Measurements from ENCODE around the gene NTM. TPM values are rescaled to one million over a fixed set of nuclear protein-coding genes. Genes with fewer than 3 reads are reported as not detected.

Gene NTM
- total RNA-seq, 6 donors from 2014 or later: 4.1 to 151 (median 115) TPM

GRCh38 chr11:132186699-132187098, 816.3 kb downstream of the NTM start:
- no peak for TF ChIP-seq CTCF (IDR thresholded peaks at IDR 0.05)
- no peak for TF ChIP-seq POLR2AphosphoS5 (IDR thresholded peaks at IDR 0.05)
- no peak for TF ChIP-seq EP300 (IDR thresholded peaks at IDR 0.05)
- TF ChIP-seq POLR2A (IDR thresholded peaks at IDR 0.05): no peak
- Histone ChIP-seq H3K4me1 (no peaks in the 10 kb centered on the region), H3K27me3 (no peaks in the 10 kb centered on the region), H3K9me3 (no peaks in the 10 kb centered on the region), H3K36me3 (no peaks in the 10 kb centered on the region), H3K27ac (no peak overlapping the region), H3K4me3 (no peak overlapping the region)
- ATAC-seq (ENCODE audit: low FRiP score in 2 of 2) (no peak), DNase-seq (no peak)
- WGBS, 2 donors: 62 to 68% methylated on average over 6 of the region's 6 CpGs

- TF ChIP-seq EP300 (IDR thresholded peaks at IDR 0.05) (no peak), CTCF (IDR thresholded peaks at IDR 0.05) (no peak), POLR2AphosphoS5 (IDR thresholded peaks at IDR 0.05) (no peak), POLR2A (IDR thresholded peaks at IDR 0.05) (no peak)
- H3K36me3 ChIP-seq: no peaks in the 10 kb centered on the region
- H3K4me3 ChIP-seq: no peak overlapping the region
- no peaks in the 10 kb centered on the region for H3K9me3 ChIP-seq
- H3K27me3 ChIP-seq: no peaks in the 10 kb centered on the region
- DNase-seq (no peak), ATAC-seq (ENCODE audit: low FRiP score in 2 of 2) (no peak)
- no peaks in the 10 kb centered on the region for H3K4me1 ChIP-seq
- WGBS, 2 donors: 85 to 86% methylated on average over 4 of the region's 4 CpGs
- no peak overlapping the region for H3K27ac ChIP-seq
Observed at GRCh38 chr11:132187386-132187785, 817.0 kb downstream of the NTM start.

DNA sequence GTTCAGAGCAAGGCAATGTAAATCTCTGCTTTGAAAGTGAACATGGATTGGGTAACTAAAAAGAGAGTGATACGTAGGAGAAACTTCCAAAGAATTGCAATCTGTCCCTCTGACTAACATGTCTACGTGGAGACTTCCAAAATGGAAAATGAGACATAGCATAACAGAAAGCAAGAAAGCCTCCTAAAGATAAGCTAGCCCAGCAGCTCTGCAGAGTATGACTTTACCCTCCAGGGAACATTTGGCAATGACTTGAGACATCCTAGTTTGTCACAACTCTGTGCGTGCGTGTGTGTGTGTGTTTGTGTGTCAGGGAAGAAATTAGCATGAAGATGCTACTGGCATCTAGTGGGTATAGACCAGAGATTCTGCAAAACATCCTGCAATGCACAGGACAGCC, 817.4 kb downstream of the NTM start:
- DNase-seq: no peak
- Histone ChIP-seq H3K4me3 (no peak overlapping the region), H3K27me3 (no peaks in the 10 kb centered on the region), H3K9me3 (no peaks in the 10 kb centered on the region), H3K4me1 (no peaks in the 10 kb centered on the region), H3K27ac (no peak overlapping the region), H3K36me3 (no peaks in the 10 kb centered on the region)
- 88 to 92% methylated on average over 4 of the region's 4 CpGs for WGBS, 2 donors
- no peak for ATAC-seq (ENCODE audit: low FRiP score in 2 of 2)
- TF ChIP-seq EP300 (IDR thresholded peaks at IDR 0.05) (no peak), POLR2AphosphoS5 (IDR thresholded peaks at IDR 0.05) (no peak), CTCF (IDR thresholded peaks at IDR 0.05) (no peak), POLR2A (IDR thresholded peaks at IDR 0.05) (no peak)

- H3K27me3 ChIP-seq: no peaks in the 10 kb centered on the region
- WGBS, 2 donors: 85 to 92% methylated on average over 1 of the region's 1 CpG
- H3K4me1 ChIP-seq: no peaks in the 10 kb centered on the region
- DNase-seq: no peak
- H3K9me3 ChIP-seq: no peaks in the 10 kb centered on the region
- TF ChIP-seq POLR2AphosphoS5 (IDR thresholded peaks at IDR 0.05) (no peak), POLR2A (IDR thresholded peaks at IDR 0.05) (no peak), CTCF (IDR thresholded peaks at IDR 0.05) (no peak), EP300 (IDR thresholded peaks at IDR 0.05) (no peak)
- H3K36me3 ChIP-seq: no peaks in the 10 kb centered on the region
- no peak for ATAC-seq (ENCODE audit: low FRiP score in 2 of 2)
- no peak overlapping the region for H3K27ac ChIP-seq
- H3K4me3 ChIP-seq: no peak overlapping the region
Observed at GRCh38 chr11:132196928-132197327, 826.5 kb downstream of the NTM start.

DNA sequence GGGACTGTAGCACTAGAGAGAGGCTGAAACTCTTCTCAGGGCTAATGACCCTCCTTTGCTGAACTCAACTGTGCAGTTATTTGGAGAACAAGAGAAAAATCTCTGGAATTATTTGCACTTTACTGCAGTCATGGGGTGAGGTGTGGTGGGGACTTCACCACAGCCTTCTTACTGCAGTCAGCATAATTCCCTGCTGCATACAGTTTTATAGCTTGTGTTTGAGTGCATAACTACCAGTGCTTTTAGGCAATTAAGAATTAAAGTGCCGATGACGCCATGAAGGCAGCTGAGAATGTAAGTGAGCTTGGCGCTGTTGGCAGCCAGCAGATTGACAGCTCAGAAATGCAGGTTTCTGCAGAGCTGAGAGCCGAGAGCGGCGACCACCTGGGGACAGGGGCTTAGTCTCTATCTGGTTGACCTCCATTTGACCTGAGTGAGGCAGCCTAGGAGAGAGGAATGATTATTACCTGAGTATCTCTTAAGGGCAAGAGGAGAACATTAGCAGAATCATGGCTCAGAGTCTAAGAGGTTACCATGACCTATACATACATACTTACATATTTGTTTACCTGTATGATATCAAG, 830.0 kb downstream of the NTM start:
- Histone ChIP-seq H3K27ac (no peak overlapping the region), H3K36me3 (no peaks in the 10 kb centered on the region), H3K4me3 (no peak overlapping the region), H3K4me1 (no peaks in the 10 kb centered on the region), H3K27me3 (no peaks in the 10 kb centered on the region), H3K9me3 (no peaks in the 10 kb centered on the region)
- WGBS, 2 donors: 51% methylated on average over 6 of the region's 6 CpGs
- no peak for DNase-seq
- no peak for TF ChIP-seq EP300 (IDR thresholded peaks at IDR 0.05)
- ATAC-seq (ENCODE audit: low FRiP score in 2 of 2): peak in 1 of 2 donors; percentile 68
